Frontal cortex (tissue), 4 donors: ENCODE data around the gene FAM174C. TPM values are rescaled to one million over a fixed set of nuclear protein-coding genes. Genes with fewer than 3 reads are reported as not detected.
"Not testable (repeated sequence)": the region's sequence is repeated elsewhere in the genome, so short reads cannot be mapped to it uniquely, and the experiment has no call there.

Experiments used
- DNase-seq, 2 donors: peaks; one replicate each; pipeline ENCODE4 v3.0.0; 2012; ENCODE audit warnings: low spot score in 2 of 2
- FAIRE-seq: peaks from 2 replicates; lab custom pipeline; 2012; peaks lifted over from hg19 to GRCh38; lab: Jason Lieb, UNC
- total RNA-seq: library from RNA; depleted of rRNA; stranded (reverse); fragments of >200 nt; gene quantifications from one replicate; pipeline ENCODE4 v1.2.3, GENCODE V29; 2014
- donor health status: control.
- donor health status: control.
- donor health status: control.

The FAM174C gene
- total RNA-seq, 1 donor from 2014 or later: 8.6 TPM

DNA sequence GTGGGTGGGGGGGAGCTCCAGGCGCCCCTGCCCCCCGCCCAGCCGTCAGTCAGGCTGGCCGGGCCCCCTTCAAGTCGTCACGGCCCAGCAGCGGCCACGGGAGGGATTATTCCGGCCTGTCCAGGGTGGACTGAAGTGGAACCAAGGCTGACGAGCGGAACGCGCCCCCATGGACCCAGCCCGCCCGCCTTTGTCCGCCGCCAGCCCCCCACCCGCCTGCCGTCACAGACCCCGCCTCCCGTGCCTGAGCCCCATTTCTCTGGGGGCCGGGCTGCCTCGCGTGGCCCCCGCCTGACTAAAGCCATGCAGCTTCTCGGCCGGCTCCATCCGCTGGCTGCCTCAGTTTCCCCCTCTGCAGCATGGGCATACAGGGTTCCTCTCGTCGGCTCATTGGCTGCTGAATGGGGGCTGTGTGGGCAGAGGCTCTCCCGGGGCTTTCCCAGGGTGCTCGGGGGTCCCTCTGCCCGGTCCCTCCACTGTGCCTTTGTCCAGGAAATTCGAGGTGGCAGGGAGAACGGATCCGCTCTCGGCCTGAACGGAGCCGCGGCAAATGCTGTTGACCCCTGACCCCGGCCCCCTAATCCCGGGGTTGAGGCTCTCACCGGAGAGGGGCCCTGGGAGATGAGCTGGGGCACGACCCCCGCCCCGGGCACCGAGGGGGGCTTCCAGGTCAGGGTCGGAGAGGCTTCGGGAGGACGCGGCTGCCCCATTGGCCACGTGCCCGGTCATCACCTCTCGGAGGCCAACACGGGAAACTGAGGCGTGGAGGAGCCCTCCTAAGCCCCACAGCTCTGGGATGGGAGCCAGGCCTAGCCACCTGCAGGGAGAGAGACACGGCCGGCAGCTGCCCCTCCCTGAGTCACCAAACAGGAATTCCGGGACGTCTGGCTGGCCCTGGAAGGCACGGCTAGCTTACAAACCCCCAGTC, 37.7 kb downstream of the FAM174C start:
- no peak for FAIRE-seq
- DNase-seq: no peak

DNA sequence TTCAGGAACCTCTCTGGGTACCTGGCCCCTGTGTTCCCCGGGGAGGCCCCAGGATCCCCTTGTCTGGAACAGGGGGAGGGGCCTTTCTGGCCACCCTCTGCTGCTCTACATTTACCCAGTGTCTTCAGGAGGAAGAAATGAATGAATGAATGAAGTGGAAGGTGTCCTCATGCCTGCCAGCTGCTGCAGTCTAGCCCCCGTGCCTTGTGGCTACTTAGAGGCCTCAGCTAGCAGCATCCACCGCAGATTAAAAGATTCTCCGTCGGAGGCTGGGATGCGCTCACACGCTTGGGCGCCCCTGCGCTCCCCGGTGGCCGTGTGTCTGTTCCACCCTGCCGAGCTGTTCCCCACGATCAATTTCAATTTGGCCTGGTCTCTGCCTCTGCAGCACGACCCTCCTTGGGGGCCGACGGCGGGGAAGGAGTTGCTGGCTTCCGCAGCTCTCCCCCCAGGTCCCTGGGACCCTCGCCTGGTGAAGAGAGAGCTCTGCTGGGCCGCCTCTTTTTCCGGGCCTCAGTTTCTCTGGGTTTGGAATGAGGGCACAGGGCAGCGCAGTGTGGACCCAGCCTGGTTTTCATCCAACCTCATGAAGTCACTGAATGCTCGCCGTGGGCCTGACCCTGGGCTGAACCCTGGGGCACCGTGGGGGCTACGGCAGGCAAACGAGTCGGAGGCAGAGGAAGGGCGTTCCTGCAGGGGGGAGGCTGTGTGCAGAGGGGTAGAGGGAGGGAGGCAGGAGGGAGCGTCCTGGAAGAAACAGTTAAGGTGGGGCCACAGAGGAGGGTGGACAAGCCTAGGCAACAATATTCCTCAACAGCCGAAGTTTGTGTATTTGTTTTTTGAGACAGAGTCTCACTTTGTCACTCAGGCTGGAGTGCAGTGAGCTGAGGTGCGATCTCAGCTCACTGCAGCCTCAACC, 38.6 kb downstream of the FAM174C start:
- FAIRE-seq (no peak), DNase-seq (no peak)

GRCh38 chr19:1315470-1316166, 40.3 kb downstream of the FAM174C start:
- FAIRE-seq (no peak), DNase-seq (peak; percentile 88 to 93)

DNA sequence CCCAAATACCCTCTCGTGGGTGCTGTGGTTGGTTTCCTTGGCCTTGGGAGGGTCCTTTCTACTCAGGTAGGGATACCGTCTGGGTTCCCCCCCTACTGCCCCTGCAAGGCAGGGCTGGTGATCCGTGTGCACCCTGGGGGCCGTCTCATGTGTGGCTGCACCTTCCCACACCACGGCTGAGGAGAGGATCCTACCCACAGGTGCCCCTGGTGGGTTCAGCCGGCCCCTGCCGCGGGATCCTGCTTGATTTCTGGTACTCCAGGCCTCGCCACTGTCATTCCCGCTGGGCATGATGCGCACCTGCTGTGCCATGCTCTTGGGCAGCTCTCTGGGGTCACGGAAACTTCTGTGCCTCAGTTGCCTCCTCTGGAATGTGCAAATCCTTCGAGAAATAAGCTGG, 41.1 kb downstream of the FAM174C start:
- FAIRE-seq: no peak
- no peak for DNase-seq

- FAIRE-seq (no peak), DNase-seq (no peak)
Measured at GRCh38 chr19:1317274-1318003, 42.1 kb downstream of the FAM174C start.

DNA sequence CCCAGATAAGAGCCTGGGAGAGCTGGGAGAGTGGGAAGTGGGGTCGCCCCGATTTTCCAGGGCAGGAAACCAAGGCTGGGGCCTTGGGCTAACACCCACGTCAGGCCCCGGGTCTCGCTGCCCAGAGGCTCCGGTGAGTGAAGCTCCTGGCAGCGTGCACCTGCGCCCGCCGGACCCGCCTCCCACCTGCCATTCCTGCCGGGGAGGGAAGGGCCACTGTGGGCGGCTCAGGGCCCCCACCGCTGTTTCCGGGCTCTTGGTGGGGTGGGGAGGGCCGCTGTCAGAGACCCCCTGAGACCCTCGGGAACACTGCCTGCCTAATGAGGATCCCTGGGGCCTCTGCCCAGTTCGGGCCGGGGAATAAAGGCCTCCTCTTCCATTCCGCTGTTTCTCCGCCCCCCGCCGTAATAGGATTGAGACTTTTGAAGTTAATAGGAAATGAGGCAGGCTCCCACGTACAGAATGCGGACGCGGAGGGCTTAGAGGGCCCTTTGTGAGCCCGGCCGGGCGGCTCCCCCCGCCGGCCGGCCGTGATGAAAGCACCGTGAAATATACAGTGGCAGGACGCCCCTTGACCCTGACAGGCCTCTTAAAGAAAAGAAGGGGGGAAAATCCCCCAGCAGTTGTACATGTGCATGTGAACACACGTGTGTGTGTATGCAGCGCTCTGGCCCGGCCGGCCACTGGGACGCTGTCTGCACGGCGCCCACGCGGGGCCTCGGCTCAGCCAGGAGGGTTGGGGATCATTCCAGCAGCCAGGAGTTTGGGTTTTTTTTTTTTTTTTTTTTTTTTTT, 43.5 kb downstream of the FAM174C start:
- FAIRE-seq: no peak
- DNase-seq: no peak

DNA sequence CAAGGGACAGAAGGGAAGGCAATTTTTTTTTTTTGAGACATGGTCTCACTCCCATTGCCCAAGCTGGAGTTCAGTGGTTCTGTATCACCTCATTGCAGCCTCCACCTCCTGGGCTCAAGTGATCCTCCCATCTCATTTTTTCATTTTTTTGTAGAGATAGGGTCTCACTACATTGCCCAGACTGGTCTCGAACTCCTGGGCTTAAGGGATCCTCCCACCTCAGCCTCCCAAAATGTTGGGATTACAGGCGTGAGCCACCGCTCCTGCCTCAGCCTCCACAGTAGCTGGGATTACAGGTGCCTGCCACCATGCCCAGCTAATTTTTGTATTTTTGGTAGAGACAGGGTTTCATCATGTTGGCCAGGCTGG, 44.9 kb downstream of the FAM174C start:
- DNase-seq: not testable (repeated sequence)

GRCh38 chr19:1321539-1321938, 46.2 kb downstream of the FAM174C start:
- DNase-seq: no peak
- FAIRE-seq: no peak

More for the DNA sequence above, 44.9 kb downstream of the FAM174C start:
- FAIRE-seq: not testable (repeated sequence)

- FAIRE-seq (no peak), DNase-seq (no peak)
Measured at GRCh38 chr19:1322198-1322981, 47.1 kb downstream of the FAM174C start.

- no peak for FAIRE-seq
Measured at GRCh38 chr19:1324249-1324805, 49.0 kb downstream of the FAM174C start.

DNA sequence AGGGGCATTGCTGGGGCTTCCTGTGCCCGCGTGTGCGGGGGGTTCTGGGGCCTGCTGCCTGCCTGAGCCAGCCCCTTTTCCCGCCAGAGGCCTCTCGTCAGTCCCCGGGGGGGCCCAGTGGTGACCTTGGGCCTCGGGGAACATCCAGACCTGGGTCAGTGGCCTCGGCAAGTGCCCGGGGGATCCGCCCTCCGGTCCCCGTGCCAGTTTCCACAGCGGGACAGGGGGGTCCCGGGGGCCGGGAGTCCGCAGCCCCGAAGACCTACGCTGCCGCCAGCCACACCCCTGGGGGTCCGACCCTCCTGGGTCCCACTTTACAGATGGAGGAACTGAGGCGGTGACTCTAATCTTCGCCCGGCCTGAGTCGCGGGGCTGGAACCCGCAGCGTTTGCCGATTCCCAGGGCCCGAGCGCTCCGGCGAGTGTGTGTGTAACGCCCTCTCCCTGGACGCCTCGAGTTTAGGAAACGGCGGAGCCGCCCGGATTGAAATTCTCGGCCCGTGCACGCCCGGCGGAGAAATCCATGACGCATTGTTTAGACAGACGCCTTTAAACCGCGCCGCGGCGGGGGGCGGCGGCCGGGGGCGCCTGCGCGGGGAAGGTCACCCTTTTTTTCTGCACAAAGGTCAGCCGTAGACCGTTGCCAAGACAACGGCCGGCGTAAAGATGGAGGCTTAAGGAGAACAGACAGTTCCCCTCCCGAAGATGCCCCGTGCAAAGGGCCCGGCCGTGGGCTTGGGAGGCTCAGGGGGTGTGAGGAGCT, 49.7 kb downstream of the FAM174C start:
- no peak for FAIRE-seq
- peak; percentile 76 to 91 for DNase-seq

More at GRCh38 chr19:1324249-1324805, 49.0 kb downstream of the FAM174C start:
- DNase-seq: no peak

DNA sequence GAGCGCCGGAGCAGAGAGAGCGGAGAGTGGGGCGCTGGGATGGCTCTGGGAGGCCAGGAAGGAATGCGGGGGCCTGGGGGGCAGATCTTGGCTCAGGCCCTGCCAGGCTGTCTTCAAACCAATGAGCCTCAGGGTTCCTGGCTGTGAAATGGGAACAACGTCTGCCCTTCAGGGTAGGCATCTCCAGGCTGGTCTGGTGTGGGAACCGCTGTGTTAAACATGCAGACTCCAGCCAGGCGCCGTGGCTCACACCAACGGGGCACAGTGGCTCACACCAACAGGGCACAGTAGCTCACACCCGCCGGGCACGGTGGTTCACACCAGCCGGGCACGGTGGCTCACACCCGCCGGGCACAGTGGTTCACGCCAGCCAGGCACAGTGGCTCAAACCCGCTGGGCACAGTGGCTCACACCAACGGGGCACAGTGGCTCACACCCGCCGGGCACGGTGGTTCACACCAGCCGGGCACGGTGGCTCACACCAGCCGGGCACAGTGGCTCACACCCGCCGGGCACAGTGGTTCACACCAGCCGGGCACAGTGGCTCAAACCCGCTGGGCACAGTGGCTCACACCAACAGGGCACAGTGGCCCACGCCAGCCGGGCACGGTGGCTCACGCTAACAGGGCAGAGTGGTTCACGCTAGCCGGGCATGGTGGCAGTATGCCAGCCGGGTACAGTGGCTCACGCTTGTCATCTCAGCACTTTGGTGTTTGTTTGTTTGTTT, 50.4 kb downstream of the FAM174C start:
- DNase-seq: no peak
- no peak for FAIRE-seq

- FAIRE-seq (no peak), DNase-seq (no peak)
Measured at GRCh38 chr19:1327125-1327524, 51.8 kb downstream of the FAM174C start.
